Measurements from ENCODE around the gene CTNND2.
"Not testable (repeated sequence)": the region's sequence is repeated elsewhere in the genome, so short reads cannot be mapped to it uniquely, and the experiment has no call there.

The CTNND2 gene

DNA sequence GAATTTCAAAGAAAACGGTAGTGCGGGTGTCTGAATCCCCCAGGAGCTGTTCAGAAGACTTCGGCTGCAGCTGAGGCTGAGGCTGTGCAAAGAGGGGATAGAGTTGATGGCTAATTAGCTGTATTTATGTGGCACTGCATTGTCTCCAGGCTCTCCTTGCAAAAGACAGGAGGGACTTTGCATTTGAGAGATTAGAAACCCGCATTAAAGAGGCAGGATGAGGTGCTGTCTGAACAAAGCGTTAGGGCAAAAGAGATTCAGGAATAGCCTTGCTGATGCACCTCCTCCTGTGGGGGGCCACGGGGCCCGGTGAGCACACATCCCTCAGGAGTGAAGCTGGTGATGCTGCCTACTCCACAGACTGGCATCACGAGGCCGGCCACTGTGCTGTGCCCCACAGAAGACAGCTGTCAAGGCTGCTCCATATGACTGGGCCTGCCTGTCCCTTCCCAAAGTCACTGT lies 799.6 kb downstream of the CTNND2 start:
- no peak for DNase-seq (ENCODE audit: low read depth, low spot score)

DNA sequence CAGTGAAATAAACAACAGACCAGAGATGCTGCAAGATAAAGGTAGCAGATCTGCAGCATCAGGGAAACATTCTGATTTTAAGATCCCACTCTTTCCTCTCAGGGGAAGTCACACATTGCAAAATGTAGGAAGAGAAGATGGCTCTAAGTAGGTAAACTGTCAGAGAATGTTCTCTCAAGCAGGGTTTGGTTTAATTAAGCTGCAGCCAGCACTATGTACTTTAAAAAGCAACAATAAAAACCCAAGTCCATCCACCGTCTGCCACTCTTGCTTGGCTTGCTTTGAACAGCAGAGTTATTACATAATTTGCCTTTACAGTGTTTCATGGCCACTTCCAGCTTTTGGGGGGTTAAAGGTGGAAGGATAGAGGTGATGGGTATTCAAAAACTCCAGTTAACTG lies 800.0 kb downstream of the CTNND2 start:
- DNase-seq (ENCODE audit: low read depth, low spot score): no peak

DNA sequence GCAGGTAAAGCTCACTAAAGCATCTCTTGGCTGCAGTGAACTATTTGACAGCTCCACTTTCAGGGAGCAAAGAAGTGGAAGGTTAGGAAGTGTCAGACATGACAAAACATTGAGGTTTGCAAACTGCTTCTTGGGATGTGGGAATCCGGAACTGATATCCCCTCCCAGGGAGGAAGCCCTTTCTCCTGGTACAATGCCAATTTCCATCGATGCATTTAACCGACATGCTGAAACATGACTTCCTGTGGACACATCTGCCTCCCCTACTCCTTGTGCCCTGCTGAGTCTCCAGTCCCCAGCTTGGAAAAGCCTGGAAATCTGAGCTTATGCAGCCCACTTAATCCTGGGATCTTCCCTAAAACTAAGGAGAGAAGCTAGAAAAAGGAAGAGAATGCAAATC lies 820.1 kb downstream of the CTNND2 start:
- no peak for DNase-seq (ENCODE audit: low read depth, low spot score)

DNA sequence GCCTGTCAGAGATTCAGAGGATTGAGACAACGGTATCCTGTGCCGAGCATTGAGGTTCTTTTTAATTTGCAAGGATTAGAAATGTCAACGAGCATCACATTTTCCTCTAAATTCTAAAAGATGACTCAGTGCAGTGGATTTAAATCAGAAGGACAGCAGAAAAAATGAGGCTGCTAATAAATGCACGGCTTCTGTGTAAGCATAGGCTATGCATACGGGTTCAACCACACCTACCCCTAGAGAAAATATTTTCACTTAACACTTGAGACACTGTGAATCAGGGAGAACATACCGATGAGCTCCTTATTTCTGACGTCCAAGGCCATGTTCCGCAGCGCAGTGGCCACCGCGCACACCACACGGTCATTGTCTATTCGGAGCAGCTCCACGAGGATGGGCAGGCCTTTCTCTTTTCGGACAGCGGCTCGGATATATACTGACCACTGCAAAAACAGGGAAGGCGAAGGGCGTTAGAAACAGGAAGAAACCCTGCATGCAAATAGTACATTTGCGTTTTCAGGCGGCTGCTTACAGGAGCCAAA lies 821.8 kb downstream of the CTNND2 start:
- no peak for DNase-seq (ENCODE audit: low read depth, low spot score)

DNA sequence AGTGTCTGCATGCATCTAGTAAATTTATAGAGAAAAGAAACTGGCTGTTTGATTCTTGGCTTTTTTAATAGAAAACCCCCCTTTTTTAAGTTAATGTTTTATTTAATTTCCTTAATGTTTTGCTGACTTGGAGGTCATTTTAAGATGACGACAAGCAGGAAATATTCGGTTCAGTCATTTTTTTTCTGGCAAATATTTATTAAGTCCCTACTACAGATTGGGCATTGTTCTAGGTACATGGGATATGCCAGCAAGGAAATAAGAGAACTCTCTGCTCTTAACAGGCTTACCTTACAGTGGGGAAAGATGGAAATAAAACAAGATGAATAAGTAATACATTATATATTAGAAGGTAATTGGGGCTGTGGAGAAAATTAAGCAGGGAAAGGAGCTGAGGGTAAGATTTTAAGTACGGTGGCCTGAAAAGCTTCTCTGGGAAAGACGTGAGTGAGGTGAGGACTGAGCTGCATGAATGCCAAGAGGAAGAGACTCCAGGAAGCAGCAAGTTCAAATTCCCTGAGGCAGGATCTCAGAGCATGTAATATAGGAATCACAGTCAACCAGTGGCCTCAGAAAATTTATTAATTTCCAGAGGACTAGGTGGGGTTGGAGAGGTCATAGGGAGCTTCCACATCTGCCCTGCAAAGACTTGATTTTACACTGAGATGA lies 827.2 kb downstream of the CTNND2 start:
- DNase-seq (ENCODE audit: low read depth, low spot score): no peak

DNA sequence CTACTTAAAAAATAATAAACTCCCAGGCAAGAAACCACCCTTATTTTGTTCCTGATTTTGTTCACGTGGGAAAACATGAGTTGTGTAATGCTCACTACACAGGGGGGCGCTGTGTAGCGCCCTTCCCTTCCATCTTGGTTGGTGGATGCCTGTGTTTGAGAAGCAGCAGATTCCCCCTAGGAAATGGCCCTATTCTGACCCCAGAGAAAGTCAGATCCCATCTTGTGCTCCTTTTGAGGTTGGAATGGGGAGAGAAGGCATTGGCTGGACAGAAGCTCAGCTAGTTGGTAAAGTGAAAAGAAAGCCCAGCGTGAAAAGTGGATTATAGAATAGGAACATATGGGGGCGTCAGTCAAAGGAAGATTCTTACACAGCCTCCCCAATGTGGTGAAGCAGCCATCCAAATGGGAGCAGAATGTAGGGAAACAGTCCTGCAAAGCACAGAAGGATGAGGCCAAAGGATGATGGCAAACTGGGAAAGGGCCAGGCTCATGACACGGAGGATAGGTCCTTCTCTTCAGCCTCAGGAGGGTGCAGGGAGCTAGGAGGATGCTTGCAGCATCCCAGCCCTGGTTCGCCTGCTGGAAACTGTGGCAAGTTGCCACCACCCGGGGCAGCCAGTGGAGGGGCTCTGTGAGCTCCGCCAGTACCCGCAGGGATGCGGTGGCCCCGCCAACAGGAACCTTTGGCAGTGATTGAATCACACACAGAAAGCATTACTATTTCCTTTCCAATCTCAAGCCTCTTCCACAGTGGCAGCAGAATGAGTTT lies 829.0 kb downstream of the CTNND2 start:
- DNase-seq (ENCODE audit: low read depth, low spot score): no peak

DNA sequence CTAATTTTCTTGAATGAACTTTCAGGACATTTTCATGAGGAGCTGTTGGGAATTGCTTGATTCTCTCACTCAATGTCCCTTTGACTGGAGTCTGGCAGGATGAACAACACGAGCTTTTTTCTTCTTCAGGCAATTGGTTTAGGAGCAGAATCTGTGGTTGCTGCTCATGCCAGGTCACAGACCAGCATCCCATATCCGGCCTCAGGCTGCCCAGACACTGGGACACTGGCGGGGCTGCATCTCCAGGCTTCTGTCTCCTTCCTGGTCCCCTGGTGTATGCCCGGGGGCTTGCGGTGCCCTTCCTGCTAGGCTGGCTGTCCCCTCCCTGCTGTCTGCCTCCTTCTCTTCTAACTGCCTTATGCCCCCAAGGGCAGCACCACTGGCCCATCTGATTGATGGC lies 831.7 kb downstream of the CTNND2 start:
- DNase-seq (ENCODE audit: low read depth, low spot score): no peak

DNA sequence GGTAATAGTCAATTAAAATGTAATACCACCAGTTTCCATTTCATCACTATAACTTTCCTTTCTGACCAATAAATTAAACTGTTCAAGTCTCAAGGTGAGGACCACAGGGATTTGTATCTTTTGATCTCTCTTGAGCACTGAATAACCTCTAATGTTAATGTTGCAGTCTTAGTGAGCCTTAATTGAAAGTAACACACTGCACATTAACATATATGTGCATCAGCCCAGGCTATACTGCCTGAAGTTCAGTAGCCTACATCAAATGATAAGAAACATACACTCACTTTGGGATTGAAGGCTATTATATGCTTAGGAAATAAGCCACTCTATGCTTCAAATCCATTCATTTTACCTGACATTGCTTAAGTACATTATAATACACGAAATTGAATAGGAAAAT lies 832.2 kb downstream of the CTNND2 start:
- no peak for DNase-seq (ENCODE audit: low read depth, low spot score)

DNA sequence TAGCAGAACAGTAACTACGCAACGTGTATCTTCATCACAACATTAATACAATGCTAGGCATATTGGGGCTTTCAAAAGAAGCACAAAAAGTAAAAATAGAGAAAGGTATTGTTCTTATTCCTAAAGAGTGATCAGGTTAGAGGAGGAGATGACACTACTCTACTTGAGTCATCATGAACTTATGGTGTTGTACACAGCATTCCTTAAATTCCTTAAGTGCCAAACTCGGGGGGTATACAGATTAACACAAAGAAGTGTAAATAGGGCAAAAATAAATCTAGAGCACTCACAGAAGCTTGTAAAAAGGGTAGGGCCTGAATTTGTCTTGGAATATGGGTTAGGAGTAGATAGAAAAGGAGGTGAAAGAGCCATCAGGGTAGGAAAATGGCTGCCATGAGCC lies 835.2 kb downstream of the CTNND2 start:
- peak; percentile 52 for DNase-seq (ENCODE audit: low read depth, low spot score)

DNA sequence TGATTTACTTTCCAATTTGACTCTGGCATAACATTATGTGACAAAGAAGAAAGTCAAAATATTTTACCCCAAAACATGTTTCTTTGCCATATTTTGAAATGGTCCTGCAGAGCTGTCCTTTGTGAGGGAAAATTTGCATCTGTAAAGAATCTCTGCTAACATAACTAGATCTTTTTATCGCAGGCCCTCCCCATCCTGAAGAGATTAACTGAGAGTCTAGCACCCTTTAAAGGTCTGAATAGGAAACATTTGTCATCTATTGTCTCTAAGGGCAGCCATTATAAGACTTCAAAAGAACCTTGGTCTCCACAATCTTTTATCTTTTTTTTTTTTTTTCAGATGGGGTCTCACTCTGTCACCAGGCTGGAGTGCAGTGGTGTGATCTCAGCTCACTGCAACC lies 838.5 kb downstream of the CTNND2 start:
- DNase-seq (ENCODE audit: low read depth, low spot score): not testable (repeated sequence)

DNA sequence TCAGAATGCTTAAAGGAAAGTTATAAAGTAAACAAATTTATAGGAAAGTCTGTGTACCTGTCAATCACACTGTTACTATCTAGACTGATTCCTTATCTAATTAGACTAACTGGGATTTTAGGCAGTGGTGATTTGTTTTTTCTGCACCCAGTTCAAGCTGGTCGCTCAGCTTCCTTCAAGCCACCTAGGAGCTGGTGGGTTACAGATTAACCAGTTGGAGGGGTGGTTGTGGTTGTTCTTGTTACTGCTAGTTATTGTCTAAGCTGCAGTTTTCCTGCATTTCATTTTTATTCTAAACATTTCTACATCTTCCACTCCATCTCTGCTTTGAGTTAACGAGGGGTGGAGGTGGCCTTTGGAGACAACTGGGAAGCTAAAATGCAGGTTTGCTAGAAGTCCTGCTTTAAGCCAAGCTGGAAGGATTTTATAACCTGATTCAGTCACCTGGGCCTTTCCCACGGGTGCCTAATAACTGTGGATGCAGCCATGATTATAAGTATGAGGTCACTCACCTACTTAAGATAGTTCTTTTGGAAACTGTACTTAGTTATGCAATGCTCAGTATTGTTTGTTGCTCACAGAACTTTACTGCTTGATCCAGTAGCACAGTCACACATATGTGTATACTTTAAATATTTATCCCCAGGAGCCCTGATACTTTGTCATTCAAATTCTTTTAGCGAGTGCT lies 839.3 kb downstream of the CTNND2 start:
- no peak for DNase-seq (ENCODE audit: low read depth, low spot score)

DNA sequence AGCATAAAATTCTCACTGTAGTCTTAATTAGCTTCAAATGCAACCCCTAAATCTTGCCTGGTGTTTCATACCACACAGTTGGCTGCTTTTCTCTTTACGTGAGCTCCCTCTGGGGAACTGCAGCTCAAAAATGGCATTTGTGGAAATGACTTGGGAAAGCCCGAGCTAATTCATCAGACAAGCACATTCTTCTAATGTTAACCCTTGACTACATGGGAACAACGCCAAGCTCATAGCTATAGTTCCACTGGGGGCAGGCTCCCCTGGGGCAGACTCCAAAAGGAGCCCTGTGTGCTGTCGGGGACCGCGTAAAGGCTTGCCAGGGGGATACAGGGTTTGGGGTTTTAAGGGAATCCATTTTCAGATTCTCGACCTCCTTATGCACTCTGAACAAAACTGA lies 841.8 kb downstream of the CTNND2 start:
- peak; percentile 90 for DNase-seq (ENCODE audit: low read depth, low spot score)

DNA sequence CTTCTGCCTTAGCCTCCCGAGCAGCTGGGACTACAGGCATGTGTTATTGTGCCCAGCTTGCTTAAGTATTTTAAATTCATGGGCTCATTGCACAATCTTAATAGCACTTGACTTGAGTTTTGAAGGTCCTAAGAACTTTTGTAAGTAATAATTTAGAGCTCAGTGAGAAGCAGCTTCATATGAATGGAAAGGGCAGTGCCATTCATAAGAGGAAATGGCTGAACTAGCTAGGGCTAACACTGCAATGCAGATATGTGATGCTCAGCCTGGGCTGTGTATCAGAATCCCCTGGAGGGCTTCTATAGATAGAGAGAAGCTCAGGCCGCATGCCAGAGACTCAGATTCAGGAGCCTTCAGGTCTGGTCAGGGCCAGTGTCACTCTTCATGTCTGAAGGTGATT lies 847.7 kb downstream of the CTNND2 start:
- DNase-seq (ENCODE audit: low read depth, low spot score): no peak

DNA sequence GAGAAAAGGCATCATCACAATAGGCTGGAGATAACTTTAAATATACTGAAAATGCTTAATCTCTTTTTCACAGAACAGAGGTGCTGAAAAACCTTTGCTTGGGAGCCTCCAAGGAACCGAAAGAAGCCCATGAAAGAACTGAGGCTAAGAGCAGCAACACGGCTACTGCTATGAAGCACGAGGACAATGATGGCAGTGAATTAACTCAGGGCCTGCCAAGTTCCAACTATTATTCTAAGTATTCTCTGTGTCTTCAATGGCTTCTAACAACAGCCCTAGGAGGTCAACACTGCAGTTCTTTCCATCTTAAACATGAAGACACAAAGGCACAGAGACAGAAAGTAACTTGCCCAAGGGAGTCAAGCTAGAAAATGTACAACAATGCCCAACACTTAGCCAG lies 850.2 kb downstream of the CTNND2 start:
- DNase-seq (ENCODE audit: low read depth, low spot score): no peak

DNA sequence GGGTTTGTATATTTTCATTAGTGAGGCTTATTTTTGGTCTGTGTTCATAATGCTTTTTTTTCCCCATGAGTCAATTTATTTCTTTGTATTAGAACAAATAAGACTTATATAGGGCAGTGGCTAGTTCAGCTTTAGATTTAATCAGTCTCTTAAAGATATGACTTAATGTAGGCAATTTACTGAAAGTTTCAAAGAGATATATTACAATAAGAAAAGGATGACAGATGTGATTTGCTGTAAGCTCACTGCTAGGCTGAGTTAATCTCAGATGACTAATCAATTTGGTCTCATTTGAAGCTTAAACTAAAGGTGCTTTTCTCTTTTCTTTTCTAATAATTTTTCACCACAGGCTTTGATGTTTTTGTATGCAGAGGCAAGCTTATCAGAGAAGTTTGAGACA lies 851.4 kb downstream of the CTNND2 start:
- DNase-seq (ENCODE audit: low read depth, low spot score): no peak

DNA sequence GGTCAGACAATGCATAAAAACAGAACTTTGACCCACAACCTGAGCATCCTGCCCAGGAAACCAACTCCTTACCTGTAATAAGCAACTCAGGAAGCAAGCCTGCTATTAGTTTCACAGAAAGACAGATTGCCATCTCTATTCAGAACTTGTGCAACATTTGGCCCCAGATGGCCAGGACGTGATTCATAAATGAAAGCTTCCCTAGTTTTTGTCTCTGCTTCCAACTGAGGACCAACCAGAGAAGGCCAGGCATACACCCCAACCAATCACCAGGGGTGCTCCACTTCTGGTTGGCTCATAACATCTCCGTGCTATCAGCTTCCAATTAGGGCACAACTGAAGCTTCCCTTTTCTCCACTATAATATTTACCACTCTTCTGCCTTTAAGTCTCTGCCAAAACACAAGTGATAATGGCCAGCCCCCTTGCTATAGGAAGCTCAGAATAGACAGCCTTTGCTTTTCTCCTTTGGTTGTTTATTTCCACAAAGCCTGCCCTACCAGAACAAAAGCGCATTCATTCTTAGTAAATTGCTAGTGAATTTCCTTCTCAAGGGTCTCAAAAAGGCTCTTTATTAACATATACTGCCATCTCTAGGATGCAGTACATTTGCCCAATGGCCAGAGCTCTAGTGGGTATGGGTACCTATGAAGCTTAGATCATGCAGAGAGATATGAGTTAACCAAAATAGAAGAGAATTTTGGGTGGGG lies 853.5 kb downstream of the CTNND2 start:
- DNase-seq (ENCODE audit: low read depth, low spot score): no peak

DNA sequence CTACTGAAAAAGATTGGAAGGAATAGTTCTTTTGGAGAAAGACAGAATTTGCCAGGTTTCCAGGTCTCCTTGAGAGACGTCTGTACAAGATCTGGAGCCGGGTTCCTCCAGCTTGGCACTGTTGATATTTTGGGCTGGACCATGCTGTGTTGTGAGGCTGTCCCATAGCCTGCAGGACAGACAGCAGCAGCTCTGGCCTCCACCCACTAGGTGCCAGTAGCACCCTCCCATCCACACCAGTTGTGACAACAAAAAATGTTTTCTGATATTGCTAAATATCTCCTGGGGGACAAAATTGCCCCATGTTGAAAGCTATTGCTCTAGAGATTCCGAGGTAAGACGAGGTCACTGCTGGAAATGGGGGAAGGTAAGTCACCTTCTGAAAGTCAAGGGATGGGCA lies 855.5 kb downstream of the CTNND2 start:
- no peak for DNase-seq (ENCODE audit: low read depth, low spot score)

DNA sequence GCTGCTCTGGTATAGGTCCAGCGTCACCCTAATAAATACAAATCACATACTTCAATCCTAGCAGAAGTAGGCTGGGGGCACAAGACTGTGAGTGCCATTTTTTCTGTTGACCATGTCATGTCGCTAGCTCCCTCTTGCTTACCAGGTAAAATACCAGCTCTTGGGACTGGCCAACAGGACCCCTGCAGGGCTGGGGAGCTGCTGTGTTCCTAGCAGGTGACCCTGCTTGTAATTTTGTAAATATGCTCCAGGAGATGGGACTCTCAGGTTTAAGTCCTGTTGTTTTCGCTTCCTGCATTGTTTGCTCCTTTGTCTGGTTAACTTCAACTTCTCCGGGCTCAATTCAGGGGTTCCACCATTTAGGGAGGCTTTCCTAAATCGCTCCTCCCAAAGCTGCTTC lies 856.6 kb downstream of the CTNND2 start:
- no peak for DNase-seq (ENCODE audit: low read depth, low spot score)

DNA sequence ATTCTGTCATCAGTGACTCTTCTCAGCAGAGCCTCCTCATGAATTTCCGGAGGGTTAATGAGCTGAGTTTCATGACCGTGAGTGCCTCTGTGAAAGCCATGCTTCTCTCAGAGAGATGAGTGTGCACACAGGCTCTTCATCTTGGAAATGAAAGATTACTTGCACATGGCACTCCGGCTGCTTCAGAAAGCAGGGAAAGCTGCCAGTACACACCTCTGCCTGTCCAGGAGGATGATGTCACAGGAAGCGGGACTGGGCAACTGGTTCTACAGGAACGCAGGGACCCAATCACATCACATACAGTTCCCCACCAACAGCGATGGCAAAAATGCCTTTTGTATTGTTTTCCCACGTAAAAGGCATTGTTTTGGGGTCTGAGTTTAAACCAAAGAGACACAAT lies 857.2 kb downstream of the CTNND2 start:
- peak; percentile 11 for DNase-seq (ENCODE audit: low read depth, low spot score)

DNA sequence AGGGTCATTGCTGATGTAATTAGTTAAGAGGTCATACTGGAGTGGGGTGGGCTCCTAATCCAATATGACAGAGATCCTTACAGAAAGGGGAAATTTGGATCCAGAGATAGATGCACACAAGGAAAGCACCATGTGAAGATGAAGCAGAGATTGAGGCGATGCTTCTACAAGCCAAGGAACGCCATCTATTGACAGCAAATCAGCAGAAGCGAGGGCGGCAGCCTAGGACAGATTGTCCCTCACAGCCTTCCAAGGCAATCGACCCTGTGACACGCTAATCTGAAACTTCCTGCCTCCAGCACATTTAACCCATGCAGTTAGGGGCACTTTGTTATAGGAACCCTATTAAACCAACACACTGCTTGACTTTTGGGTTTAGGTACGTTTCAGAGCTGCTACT lies 858.1 kb downstream of the CTNND2 start:
- no peak for DNase-seq (ENCODE audit: low read depth, low spot score)

DNA sequence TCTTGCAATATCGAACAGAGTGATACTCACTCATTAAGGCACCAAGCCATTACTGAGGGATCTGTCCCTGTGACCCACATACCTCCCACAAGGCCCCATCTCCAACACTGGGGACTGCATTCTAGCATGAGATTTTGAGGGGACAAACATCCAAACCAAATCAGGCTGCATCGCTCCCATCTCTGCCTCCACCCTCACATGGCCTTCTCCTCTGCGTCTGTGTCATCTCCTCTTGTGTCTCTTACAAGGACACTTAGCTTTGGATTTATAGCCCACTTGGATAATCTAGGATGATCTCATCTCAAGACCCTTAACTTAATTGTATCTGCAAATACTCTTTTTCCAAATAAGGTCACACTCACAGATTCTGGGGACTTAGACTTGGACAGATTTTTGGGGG lies 858.8 kb downstream of the CTNND2 start:
- DNase-seq (ENCODE audit: low read depth, low spot score): no peak

DNA sequence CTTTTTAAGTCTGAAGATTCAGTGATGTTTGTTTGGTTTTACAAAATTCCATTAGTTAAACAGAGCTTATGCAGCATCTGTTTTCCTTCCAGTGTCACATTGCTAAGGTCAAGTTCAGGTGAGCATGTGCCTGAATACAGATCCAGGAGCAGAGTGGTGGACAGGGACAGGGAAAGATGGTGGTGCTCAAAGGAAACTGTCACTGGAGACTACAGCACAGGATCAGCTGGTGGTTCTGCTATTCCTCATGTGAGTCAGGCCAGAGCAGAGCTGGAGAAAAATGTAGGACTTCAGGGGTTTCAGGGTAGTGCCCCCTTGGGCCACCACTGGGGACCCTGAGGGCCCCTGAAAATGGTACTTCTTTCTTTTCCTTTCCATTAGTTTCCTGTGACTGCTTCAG lies 859.7 kb downstream of the CTNND2 start:
- DNase-seq (ENCODE audit: low read depth, low spot score): no peak

Data from astrocyte of the hippocampus (primary cell).